CD4-positive, alpha-beta T cell treated with Interferon alpha-2 for 1 hour (primary cell): Measurements from ENCODE around the gene DACT2.
"Not testable (repeated sequence)": the region's sequence is repeated elsewhere in the genome, so short reads cannot be mapped to it uniquely, and the experiment has no call there.

ENCODE experiments used
- DNase-seq, 2 donors: peaks; one replicate each; pipeline ENCODE4 v3.0.0-alpha.2; 2020 to 2022

Gene DACT2

DNA sequence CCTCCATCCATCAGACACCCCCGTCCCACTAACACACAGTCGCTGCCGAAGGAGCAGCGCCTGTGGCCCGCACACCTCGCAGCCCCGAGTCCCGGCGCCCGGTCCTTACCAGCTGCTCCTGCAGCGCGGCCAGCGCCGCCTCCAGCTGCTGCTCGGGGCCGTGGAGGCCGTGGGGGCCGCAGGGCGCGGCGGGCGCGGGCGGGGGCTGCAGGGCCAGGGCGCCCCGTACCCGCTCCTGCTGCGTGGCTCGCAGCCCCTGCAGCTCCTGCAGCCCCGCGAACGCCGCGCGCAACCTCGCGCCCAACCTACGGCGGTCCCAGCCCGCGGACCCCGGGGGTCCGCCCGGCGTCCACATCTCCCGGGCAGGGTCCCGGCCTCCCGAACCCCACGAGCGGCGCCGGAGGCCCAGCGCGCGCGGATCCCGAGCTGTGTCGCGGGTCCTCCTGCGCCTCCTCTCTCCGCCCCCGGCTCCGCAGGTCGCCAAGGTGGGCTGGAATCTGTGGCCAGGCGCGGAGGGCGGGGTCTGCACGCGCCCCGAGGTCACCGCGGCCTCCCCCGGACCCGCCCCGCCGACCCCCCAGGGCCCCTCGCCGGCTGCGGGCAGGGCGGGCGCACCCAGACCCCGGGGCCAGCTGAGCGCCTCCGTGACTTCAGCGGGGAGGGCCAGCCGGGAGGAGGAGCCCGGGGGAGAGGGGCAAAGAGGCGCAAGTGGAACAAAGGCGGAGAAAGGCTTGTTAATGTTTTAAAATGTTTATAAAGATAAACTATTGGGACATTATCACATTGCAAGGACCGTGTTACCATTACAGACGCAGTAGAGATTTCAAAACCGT is at the start of gene DACT2:
Gene DACT2 (minus strand): TSS at position 499 of the 833 bp plus-strand sequence. CDS start 144 bp downstream, at position 355.
- no peak for DNase-seq

DNA sequence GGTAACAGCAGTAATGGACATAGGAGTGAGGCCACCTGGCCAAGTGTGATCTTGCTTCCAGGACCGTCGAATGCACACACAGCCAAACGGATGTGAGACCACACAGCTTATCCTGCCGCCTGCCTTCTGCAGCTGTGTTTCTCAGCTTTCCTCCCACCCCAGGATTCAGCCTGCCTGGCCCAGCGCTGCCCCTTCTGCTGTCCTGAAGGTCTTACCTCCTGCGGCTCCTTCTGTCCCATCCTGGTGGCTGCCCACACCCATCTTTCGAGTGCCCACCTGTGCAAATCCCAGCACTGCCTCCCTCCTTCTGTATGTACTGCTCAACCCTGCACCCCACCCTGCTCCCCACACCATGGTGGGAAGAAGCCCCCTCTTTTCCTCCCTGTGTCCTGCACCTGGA is 49.4 kb upstream of the DACT2 start:
- no peak for DNase-seq

DNA sequence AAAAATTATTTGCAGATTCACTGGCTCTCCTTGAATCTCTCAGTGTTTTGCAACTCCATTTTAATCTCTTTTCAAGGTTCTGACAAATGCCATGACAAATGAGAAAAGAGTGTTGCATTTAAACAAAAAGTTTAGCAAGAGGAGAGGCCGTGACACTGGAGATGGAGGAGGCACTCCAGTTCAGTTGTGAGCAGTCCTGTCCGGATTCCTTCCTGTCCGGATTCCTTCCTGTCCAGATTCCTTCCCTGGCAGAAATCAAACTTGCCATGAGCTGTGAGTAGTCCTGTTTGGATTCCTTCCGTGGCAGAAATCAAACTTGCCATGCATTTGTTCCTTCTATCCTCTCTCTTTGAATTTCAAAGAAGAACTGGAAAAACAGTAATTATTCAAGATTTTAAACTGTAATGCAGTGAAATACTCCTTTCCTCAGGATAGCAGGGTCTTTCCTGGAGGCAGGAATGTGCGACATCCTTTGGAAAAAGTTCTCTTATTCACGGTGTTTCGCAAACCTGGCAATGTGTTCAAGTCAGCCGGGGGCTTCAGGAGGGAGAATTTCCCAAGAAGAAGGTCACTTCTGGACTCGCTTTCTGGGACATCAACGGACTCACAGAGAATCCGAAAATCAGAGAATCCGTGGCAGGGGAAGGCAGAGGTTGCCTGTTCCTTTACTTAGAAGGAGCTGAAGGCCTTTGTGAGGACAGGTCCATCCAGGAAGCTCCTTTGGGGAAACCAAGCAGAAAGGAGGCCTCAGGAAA is 48.7 kb upstream of the DACT2 start:
- DNase-seq = no peak

DNA sequence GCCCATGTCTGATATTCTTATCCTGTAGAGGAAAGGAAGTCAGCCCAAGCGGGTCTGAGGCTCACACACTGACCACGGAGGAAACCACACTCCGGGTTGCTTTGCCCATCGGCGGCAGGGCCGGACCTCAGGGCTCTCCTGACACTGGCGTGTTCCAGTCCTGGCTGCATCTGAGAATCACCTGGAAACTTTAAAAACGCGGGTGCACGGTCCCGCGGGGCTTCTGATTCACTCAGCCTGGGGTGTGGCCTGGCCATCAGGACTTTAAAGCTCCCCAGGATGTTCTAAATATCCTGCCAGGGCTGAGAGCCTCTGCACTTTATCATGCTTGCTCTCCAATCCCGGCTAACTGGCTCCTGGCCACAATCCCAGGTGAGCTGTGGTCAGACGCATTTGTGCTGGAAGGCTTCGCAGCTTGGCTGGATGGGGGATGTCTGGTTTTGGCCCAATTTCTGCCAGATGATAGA is 47.7 kb upstream of the DACT2 start:
- no peak for DNase-seq

DNA sequence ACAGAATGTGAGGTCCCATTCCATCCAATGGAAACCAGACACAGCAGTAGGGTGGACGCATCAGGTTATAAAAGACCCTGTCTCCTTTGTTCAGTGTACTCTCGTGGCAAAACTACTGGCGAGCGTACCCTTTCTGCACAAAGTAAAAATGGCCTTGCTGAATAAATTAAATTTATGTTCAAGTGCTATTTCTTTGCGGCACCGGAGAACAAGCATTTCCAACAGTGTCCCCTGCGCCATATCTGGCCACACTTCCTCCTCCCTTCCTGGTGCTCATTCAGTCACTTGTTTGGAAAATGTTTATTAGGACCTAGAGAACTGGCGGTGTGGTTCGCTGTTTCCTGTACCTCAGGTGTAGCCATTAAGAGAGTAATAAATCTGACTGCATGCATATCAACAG is 46.9 kb upstream of the DACT2 start:
- DNase-seq = no peak

GRCh38 chr6:168365422-168366165 is 46.0 kb upstream of the DACT2 start:
- DNase-seq = no peak

- no peak for DNase-seq
Observed at GRCh38 chr6:168364793-168365421, 45.3 kb upstream of the DACT2 start.

- no peak for DNase-seq
Observed at GRCh38 chr6:168363811-168364792, 44.5 kb upstream of the DACT2 start.

- DNase-seq = no peak
Observed at GRCh38 chr6:168363302-168363701, 43.7 kb upstream of the DACT2 start.

DNA sequence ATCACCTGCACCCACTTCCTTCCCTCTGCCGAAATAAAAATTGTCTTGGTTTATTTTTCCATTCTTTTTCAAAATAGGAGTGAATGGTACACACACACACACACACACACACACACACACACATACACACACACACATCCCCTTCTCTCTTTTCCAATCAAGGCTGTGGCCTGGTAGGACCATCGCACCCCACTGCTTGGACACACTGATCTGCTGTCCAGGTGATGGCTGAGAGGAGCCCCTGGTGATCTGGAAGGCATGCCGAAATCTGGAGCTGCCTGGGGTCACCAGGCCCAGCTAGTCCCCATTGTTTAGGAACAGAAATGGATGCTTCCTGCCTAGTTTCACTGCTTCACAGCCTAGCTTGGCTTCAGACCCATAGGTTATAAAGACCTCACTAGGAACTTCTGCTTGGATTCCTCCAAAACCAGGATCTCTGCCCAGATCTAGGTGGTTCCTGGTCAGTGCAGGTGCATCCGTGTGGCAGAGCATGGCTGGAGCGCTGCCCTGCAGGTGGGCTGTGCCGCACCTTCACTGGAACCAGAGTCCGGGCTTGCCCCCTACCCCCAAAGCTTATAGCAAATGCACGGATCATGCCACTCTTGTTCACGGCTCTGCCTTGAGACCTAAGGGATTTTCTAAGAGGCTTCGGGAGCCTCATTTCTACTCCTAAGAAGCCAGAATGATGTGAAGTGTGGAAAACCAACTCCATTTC is 42.9 kb upstream of the DACT2 start:
- DNase-seq = no peak

GRCh38 chr6:168361766-168362165 is 42.2 kb upstream of the DACT2 start:
- DNase-seq = no peak

- DNase-seq = no peak
Observed at GRCh38 chr6:168359794-168360193, 40.2 kb upstream of the DACT2 start.

DNA sequence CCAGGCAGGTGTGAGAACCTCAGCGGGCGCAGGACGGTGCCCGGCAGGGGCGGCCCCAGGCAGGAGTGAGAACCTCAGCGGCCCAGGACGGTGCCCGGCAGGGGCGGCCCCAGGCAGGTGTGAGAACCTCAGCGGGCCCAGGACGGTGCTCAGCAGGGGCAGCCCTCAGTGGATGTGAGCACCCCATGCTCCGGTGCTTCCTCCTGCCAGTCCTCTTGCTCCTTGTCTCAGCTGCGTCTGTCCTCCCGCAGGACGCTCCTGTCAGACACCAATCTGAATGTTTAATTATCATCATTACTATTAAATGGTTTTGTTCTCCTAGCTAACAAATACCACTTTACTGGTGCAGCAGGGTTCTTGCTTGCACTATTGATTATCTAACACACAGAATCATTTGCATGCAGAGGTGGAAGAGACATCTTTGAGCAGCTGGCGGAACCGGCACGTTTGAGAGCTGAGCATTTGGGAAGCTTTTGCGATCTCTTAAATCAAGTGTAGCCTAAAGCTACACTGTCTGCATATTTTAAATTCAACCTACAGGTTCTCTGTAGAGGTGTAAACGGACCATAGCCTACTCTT is 39.4 kb upstream of the DACT2 start:
- DNase-seq = no peak

DNA sequence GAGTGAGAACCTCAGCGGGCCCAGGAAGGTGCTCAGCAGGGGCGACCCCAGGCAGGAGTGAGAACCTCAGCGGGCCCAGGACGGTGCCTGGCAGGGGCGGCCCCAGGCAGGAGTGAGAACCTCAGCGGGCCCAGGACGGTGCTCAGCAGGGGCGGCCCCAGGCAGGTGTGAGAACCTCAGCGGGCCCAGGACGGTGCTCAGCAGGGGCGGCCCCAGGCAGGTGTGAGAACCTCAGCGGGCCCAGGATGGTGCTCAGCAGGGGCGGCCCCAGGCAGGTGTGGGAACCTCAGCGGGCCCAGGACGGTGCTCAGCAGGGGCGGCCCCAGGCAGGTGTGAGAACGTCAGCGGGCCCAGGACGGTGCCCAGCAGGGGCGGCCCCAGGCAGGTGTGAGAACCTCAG is 37.3 kb upstream of the DACT2 start:
- DNase-seq = not testable (repeated sequence)

GRCh38 chr6:168355716-168356522 is 36.3 kb upstream of the DACT2 start:
- no peak for DNase-seq

DNA sequence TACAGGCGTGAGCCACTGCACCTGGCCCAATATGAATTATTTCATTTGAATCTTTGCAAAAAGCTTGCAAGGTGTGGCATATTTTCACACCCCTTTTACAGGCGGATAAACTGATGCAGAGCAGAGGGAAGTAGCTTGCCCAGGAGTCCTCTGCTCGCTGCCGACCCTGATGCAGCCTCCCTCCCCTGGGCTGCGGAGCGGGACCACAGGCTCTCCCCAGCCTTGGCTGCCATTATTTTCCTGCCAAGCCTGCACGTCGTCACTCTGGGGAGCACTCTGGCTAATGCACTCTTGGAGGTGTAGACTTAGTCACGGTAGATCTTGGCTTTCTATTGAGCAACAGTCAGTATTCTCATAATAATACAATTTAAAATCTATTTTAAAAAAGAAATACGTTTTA is 34.8 kb upstream of the DACT2 start:
- DNase-seq = no peak

DNA sequence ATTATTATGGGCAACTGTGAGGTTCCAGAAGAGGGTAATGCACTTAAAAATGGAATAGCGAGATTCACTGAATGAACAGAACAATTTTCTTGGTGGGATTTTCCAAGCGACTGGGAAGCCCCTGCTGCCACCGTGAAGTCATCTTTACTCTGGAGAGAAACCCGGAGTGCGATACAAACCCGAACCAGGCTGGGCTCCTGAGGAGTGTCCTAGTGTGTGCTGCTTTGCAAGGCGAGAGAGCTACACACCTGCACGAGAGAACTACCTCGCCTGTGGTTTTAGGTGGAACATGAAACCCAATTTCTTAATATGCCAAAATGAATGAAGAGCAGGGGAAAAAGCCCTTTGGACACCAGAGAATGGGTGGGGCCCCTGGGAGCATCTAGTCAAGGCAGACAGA is 33.5 kb upstream of the DACT2 start:
- no peak for DNase-seq

GRCh38 chr6:168352096-168352495 is 32.5 kb upstream of the DACT2 start:
- DNase-seq = no peak

- DNase-seq = no peak
Observed at GRCh38 chr6:168349718-168350210, 30.2 kb upstream of the DACT2 start.
